Fibroblast of skin of right biceps (primary cell): ENCODE measurements around the gene DDX59.
"Not testable (repeated sequence)": the region's sequence is repeated elsewhere in the genome, so short reads cannot be mapped to it uniquely, and the experiment has no call there.

Source experiments
- DNase-seq: peaks from one replicate; pipeline ENCODE4 v3.0.0-alpha.2; 2013

Gene DDX59

DNA sequence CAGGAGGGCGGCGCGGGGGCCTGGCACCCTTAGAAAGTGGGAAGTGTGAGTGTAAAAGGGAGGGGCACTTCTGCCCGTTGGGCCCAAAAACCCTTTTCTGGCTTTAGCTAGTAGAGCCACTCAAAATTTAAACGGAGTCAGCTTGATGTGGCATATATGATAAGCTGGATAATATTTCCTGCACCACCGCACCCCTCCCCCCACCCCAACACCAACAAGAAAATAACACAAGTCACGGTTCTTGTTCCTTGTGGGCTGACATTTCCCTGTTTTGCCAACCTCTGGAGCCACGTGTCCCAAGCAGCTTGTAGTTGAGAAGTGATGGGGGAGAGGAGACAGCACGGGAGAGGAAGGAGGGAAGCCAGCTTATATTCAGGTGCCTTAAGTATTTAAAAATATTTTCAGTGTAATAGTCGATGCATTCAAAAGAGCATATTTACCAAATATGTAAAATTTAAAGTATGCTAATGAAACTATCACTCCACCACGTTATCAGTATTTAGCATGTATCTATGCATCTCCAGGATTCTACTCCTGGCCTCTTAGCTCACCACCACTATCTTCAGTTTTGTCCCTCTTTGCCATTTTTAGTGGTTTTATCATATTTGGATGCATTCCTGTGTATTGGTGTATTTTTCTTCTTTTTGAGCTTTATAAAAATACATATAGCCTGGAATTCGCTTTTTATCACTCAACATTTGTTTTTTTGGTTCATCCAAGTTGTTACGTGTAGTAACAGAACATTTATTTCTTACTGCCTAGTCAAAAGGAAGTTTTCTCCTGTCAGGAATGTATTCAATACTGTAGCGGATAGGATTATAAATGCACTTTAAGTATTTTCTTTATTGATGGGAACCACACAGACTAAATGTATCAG is 773 bp upstream of the DDX59 start:
- DNase-seq, result peak; percentile 71

DNA sequence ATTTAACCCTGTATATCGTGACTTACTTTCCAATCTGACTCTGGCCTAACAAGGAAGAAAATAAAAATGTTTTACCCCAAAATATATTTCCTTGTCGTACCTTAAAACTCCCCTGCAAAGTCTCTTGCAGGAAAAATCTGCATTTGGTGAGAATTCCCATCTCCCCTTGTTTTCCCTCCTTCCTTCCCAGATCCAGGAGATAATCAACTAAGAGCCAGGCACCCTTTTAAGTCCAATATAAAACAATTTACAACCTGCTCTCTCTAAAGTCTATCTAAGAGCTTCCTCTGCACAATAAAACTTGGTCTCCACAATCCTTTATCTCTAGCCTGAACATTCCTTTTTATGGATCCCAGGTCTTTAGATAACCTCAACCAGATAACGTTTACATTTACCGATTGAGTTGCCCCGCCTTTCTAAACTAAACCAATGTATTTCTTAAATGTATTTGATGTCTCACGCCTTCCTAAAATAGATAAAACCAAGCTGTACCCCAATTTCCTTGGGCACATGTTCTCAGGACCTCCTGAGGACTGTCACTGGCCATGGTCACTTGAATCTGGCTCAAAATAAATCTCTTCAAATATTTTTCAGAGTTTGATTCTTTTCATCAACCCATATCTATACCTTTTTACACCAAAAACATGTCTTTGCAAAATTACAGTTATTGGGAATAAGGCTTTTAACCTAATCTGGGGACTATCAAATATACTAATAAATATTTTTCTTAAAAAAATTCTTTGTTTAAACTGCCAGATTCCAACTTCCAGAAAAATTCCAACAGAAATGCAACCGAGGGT is 993 bp downstream of the DDX59 start:
- no peak for DNase-seq

DNA sequence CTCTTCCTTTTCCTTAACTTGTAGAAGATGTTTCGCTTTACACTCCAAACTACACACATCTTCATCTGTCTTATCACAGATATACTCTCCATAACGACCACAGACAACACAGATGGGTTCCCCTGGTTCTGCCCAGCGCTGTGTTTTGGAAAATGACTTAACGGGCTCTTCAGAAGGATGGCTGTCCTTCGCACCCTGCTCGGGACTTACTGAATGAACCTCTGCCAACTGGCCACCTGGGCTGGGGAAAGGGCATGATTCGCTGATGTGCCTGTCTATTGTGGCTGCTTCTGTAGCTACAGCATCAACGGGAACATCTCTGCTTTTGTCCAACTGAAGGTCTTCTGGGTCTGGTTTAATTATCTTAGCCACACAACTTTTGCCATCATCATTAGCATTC is 3.4 kb downstream of the DDX59 start:
- DNase-seq, result no peak

DNA sequence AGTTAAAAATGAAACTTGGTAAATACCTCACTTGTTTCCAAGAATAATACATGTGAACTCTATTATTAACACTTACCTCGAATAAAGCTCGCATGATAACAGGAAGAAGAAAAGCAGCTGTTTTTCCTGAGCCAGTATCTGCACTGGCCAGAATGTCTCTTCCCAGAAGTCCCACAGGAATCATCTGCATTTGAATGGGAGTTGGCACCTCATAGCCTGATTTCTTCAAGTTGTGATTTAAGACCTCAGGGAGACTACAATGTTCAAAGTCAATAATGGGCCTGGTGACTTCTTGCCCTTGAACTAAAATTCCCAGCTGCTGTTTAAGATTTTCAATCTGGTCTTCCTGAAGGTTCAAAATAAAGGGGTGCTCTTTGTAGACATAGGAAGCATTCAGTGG is 3.8 kb downstream of the DDX59 start:
- no peak for DNase-seq

DNA sequence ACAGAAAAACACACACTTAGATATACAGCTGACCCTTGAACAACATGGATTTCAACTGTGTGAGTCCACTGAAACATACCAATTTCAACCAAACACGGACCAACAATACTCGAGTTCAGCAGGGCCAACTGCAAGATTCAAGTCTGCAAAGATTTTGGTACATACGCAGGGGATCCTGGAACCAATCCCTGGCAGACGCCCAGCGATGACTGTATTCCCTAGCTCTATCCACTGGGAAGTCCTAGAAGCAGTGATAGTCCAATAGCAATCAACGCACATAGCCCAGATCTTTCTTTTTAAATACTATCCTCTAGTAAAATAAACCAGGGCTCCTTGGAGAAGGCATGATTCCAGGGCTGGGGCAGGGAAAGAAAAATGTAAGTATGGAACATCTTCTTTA is 9.0 kb downstream of the DDX59 start:
- no peak for DNase-seq

DNA sequence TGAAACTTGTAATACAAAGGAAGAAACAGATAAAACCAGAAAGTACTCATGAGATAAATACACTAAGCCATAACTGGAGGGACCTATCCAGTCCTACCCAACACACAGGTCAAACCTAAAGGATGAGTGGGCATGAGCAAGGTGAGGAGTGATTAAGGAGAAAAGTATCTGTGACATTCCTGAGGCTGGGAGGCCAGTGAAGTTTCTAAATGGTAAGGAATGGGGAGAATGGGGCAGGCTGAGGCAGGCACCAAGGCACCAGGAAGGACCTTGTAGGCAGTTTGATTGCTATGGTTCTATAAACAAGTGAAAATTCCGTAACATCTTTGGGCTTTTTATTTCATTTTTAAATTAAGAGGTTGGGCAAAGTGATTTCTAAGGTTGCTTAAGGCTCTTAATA is 10.4 kb downstream of the DDX59 start:
- DNase-seq, result peak; percentile 30

DNA sequence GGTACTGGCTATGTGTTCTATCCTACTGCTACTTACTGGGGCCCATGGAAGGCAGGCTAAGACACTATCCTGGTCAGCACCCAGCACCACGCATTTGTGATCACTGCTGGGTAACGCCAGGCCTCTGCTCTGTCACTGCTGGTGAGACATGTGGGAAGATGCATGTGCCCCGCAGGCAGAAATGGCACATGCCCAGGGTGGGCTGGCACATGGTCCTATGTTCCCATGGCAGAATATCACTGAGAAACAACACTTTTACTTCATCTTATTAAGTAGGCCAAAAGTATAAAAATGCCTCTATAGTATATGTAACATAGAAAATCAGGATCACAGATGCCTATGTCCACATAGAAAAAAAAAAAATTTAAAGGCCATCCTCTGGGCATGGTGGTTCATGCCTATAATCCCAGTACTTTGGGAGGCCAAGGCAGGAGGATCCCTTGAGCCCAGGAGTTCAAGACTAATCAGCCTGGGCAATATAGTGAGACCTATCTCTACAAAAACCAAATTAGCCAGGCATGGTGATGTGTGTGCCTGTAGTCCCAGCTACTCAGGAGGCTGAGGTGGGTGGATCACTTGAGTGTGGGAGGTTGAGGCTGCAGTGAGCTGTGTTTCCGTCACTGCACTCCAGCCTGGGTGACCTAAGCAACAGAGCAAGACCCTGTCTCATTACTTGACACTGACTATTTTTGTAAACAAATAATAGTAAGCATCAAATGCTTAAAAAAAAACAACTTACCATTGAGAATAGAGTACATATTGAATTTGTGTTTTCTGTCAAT is 11.5 kb downstream of the DDX59 start:
- no peak for DNase-seq

DNA sequence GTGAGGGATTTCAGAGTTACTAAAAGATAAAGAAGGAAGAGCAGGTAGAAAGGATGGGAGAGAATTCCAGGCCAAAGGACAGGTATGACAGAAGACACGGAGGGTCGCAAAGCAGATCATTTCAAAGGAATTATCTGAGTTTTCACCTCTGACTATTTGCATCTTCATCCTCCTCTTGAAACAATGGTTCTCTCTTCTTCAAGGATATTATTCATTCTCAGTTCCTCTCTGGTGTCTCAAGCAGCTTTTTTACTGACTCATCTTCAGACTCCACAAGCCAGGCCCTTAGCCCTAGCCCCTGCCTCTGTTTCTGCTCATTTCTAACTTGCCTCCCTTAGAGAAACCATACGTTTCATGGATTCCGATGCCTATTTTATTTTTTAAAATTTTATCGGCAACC is 15.0 kb downstream of the DDX59 start:
- no peak for DNase-seq

DNA sequence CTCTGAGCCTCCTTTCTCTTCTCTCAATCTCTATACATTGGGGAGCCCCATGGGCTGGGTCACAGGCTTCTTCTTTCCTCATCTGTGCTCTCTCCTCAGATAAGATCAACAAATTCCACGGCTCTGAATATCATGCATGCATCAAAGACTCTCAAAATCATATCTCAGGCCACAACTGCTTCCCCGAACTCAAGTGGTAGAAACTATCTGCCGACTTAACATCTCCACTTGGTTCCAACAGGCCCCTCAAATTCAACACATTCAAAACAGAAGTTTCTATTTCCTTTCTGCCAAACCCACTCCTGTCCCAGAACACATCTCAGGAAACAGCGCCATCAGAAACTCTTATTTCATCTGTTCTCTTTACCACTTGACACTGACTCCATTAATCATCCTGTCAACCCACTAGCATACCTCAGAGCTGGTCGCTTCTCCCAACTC is 16.7 kb downstream of the DDX59 start:
- no peak for DNase-seq

DNA sequence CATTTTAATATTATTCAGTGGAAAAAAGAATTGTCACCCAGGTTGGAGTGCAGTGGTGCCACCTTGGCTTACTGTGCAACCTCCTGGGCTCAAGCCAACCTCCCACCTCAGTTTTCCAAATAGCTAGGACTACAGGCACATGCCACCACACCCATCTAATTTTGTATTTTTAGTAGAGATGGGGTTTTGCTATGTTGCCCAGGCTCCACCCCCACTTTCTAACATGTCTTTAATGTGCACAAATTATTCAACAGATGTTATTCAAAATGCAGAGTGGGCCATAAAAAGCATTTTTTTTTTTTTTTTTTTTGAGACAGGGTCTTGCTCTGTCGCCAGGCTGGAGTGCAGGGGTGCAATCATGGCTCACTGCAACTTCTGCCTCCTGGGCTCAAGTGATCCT is 17.3 kb downstream of the DDX59 start:
- no peak for DNase-seq

DNA sequence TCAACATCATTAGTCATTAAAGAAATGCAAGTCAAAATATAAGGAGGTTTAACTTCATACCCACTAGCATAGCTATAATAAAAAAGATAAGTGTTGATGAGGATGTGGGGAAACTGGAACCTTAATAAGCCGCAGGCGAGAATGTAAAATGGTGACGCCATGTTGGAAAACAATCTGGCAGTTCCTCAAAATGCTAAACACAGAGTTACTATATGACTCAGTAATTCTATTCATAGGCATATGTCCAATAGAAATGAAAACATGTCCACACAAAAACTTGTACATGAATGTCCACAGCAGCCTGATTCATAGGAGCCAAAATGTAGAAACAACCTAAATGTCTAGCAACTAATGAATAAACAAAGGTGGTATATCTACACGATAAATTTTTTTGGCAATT is 23.2 kb downstream of the DDX59 start:
- no peak for DNase-seq

DNA sequence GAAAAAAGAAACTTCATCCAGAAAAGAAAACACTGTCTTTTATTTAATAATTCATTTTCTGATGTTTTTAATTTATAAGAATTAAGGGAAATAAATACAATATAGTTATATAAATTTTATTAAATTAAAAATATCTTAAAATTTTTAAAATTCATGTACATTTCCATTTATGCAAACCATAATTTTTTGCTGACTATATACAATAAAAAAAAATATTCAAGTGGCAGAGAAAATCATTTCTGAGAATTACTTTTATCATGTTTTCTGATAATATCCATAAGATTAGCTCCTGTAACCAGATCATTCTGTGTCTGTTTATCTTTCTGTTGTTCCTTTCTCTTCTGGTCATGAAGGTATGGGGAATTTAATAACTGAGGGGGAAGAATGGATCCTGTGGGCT is 25.7 kb downstream of the DDX59 start:
- DNase-seq, result no peak

DNA sequence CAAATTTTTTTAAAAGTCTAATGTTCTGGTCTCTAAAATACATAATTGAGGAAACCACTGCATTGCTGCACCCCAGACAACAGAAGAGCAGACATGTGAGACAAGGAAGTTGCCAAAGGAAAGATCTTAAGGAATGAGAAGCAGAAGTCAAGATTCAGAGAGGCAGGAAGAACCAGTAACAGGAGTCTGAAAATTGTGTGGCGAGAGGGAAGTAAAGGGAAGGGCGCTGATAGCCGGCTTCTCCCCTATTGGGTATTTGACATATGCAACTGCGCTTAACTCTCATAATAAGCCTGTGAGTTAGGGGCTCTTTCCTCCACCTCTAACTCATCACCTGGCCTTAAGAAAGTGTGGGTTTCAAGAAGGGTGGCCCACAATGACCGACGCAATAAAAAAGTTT is 27.2 kb downstream of the DDX59 start:
- DNase-seq, result no peak

DNA sequence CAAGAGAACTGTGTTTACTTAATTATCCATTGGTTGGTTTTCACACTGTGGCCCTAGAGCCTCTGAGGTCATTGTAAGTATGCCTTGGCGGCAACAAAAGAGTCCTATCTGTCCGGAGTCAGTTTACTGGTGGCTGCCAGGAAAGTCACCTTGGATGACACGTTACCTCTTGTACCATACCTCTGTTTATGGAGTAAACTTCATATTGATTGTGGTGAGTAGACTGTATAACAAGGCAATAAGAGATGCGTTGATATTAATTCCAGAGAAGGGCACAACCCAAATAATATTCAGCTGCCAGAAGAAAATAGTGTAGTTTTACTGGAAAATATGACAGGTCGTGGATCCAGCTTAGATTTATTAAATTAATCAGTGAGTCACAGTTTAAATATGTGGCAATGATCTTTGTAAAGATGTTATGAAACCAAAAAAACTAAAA is 28.7 kb downstream of the DDX59 start:
- peak; percentile 28 for DNase-seq

DNA sequence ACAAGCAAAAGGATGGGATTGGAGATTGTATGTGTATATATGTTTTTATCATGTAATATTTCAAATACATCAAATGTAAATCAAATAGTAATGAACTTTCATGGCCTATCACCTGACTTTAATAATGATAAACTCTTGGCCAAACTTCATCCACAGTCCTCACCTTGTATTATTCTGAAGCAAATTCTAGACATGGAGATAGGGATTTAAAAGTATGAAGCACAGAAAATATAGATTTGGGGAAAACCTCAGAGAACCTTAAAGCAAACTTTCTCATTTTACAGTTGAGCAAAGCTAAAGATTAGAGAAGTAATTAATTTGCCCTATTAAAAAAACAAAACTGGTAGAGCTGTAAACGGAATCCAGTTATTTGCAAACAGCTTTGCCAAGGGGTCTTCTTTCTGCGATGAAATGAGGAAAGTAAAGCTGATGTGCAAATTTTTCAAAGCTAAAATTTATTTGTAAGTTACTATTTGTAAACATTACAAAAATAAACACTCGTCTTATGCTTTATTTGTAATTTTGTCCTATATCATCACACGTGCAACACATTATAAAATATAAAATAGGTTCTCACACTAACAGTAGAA is 29.2 kb downstream of the DDX59 start:
- DNase-seq, result no peak

DNA sequence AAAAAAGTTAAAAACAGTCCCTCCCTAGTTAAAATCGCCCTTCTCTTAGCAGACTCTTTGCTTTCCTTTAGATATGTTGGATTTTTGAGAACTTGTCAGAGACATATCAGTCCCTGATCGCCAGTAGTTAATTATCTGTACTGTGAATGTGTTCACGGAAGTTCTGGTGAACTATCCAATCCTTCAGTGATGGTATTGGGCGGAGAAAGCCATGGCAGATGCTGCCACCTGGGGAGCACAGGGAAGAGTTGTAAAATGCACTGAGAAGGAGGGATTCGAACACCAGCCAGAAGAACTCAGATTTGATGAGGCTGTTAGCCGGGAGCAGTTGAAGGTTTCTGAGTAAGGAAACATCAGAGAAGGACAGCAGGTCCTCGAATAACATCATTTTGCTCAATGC is 31.6 kb downstream of the DDX59 start:
- DNase-seq, result no peak

DNA sequence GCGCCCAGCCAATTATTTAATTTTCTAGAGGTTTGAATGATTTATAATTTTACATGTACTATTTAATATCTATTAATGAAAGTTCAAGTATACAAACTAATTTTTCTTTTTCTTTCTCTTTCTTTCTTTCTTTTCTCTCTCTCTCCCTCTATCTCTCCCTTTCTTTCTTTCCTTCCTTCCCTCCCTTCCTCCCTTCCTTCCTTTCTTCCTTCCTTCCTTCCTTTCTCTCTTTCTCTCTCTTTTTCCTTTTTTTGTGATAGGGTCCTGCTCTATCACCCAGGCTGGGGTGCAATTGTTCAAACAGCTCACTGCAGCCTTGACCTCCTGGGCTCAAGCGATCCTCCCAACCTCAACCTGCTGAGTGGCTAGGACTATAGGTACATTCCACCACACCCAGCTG is 33.0 kb downstream of the DDX59 start:
- DNase-seq, result no peak

DNA sequence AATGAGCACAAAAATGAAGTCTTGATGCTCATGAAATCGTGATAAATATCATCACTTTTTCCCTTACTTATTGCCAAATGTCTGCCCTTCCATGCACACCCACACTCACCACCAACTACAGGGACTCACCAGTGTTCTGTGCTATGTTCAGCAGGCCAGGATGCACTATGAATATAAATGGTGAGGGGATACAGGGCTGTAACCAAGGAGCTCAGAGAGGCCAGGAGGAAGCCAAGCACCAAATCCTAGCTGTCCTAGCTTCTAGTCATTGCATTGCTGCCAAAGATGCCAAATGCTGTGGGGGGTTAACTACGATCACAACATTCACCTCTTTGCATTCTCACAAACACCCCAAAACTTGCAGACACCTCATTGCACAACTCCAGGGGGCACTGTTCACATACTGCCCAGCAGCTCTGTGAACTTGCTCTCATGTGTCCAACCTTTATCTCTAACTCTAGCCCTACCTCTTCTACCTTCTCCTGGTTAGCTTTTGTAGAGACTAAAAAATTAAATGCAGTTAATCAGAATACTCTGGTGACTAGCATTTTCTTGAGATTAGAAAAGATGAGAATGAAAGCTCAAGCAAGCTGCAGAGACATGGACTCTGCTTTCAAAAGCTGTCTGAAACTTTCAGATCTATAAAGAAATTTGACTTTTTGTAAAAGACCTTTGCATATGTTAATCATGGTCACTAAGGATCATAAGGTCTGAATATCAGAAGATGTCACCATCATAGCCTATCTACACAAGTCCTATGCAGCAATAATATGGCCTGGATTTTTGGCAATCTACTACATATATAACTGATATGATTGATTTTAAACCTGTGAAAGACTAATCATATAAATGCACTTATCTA is 35.2 kb downstream of the DDX59 start:
- DNase-seq, result no peak

DNA sequence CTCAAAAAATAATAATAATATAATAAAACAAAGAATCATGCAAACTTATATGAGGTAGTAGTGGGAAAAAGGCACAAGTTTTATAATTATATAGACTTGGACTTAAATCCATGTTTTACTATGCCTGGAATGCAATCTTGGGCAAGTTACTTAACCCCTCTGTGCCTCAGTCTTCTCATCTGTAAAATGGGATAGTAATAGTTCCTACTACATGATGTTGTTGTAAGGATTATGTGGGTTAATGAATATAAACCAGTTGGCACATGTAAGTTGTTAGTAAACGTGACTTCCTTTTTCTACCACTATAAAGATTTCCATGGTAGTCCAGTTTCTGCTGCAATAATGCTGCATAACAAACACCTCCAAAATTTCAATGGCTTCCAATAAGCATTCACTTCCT is 38.3 kb downstream of the DDX59 start:
- no peak for DNase-seq

DNA sequence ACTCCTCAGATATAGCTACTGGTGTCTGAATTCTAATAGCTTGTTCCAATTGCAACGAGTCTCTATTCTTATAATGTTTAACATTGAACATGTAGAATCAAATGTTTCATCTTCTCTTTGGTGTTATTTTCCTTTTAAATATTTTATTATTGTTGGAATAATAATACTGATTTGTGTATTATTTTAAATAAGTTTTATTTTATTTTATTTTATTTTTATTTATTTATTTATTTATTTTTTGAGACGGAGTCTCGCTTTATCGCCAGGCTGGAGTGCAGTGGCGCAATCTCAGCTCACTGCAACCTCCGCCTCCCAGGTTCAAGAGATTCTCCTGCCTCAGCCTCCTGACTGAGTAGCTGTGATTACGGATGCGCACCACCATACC is 39.2 kb downstream of the DDX59 start:
- DNase-seq, result not testable (repeated sequence)

DNA sequence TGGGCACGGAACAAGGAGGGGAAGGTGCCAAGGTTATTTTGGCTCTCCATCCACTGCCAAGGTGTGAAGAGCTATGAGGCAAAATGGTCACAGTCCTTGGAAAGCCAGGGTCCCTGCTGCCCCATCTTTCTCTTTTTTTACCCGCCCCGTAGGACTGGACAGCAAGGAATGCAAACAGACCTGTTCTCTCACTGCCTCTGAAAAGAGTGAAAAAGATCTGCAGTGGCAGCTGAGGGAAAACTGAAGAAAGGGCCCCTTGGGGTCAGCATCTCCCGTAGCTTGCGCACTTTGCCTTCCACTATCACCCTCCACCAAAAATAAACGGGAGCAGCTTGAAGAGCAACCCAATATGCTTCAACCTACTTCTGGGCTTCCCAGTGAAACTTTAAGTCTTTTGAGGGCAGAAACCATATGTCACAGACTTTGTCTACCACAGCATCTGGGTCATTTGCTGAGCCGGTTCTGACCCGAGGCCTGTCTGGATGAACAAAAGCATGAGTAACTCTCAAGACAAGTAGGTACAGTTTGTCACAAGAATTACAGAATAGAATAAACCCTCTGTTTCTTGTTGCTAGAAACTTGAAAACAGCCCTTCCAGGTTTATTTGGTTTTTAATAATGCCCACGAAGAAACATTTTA is 39.7 kb downstream of the DDX59 start:
- no peak for DNase-seq
